Cardiac muscle cell (in vitro differentiated cells and primary cell): Measurements from ENCODE around the gene NPPB. TPM values are rescaled to one million over a fixed set of nuclear protein-coding genes. Genes with fewer than 3 reads are reported as not detected.

ENCODE experiments used
- DNase-seq, 2 donors: peaks; one replicate each; pipeline versions ENCODE4 v3.0.0 to v3.0.0-alpha.2; 2010 to 2017; ENCODE audit warnings: low read depth in 1 of 2, low spot score in 1 of 2
- H3K27ac ChIP-seq: fragments of 200-600 bp; sonication (generic); 2 replicates; pipeline ENCODE4 v1.5.1; 2016
- H3K27me3 ChIP-seq: fragments of 200-600 bp; sonication (generic); 2 replicates; pipeline ENCODE4 v1.6.0; 2016; ENCODE audit warnings: control low read depth
- H3K36me3 ChIP-seq: fragments of 200-600 bp; sonication (generic); 2 replicates; pipeline ENCODE4 v1.5.1; 2016; ENCODE audit warnings: control low read depth
- H3K4me1 ChIP-seq: fragments of 200-600 bp; sonication (generic); 2 replicates; pipeline ENCODE4 v1.8.1; 2017; ENCODE audit warnings: low read depth, mild to moderate bottlenecking, mixed run types
- H3K4me3 ChIP-seq: fragments of 200-600 bp; sonication (generic); 2 replicates; pipeline ENCODE4 v1.5.1; 2016; ENCODE audit warnings: mild to moderate bottlenecking
- H3K9me3 ChIP-seq: fragments of 200-600 bp; sonication (generic); 2 replicates; pipeline ENCODE4 v1.5.1; 2017; ENCODE audit warnings: low read depth, mild to moderate bottlenecking, control low read depth
- CTCF ChIP-seq: IDR thresholded peaks from 2 replicates; pipeline ENCODE4 v1.5.1; 2012; ENCODE audit warnings: low read depth, mild to moderate bottlenecking, low read length
- polyA plus RNA-seq: library from polyadenylated mRNA; unstranded; fragments of >200 nt; fragmentation: Nextera tagmentation; extraction: Ambion mirVana; gene quantifications from 2 replicates; pipeline ENCODE4 v1.2.1, GENCODE V29; 2016
- total RNA-seq: library from RNA; depleted of rRNA; stranded (reverse); fragments of >200 nt; gene quantifications from 2 replicates; pipeline ENCODE4 v1.2.3, GENCODE V29; 2016

The NPPB gene
- total and polyA plus RNA-seq, 2 experiments from 2014 or later: 18.9 to 188 TPM

DNA sequence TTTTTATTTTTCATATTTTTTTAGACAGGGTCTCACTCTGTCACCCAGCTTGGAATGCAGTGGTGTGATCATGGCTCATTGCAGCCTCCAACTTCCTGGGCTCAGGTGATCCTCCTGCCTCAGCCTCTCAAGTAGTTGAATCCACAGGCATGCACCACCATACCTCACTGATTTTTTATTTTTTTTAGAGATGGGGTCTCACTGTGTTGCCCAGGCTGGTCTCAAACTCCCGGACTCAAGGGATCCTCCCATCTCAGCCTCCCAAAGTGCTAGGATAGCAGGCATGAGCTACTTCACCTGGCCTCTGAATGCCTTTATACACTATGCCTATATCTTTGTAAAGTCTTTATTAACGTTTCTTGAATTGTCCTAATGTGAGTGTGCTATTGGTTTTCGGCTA, 10.4 kb upstream of the NPPB start:
- no peak for DNase-seq
- peaks cover 10% of the 10 kb centered on the region for H3K4me1 ChIP-seq
- TF ChIP-seq CTCF: no peak
- no peak overlapping the region for H3K4me3 ChIP-seq
- H3K9me3 ChIP-seq: no peaks in the 10 kb centered on the region
- H3K36me3 ChIP-seq: no peaks in the 10 kb centered on the region
- no peak overlapping the region for H3K27ac ChIP-seq
- no peaks in the 10 kb centered on the region for H3K27me3 ChIP-seq

GRCh38 chr1:11868331-11868980, 9.7 kb upstream of the NPPB start:
- Histone ChIP-seq H3K36me3 (no peaks in the 10 kb centered on the region), H3K4me1 (peaks cover 7% of the 10 kb centered on the region), H3K27ac (no peak overlapping the region), H3K9me3 (no peaks in the 10 kb centered on the region), H3K27me3 (no peaks in the 10 kb centered on the region), H3K4me3 (no peak overlapping the region)
- DNase-seq: no peak
- TF ChIP-seq CTCF: no peak

DNA sequence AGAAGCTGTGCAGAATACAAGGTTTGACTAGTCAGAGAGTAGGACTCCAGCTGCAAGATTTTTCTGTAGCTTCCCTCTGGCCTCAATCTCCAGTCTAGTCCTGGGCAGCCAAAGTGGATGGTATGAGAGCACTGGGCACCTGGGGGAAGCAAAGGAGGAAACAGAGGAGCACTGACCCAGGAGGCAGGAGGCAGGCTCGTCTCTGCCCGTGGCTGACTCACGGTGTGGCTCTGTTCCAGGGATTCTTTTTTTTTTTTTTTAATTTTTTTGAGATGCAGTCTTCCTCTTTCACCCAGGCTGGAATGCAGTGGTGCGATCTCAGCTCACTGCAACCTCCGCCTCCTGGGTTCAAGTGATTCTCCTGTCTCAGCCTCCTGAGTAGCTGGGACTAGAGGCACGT, 4.1 kb upstream of the NPPB start:
- H3K27ac ChIP-seq: no peak overlapping the region
- no peaks in the 10 kb centered on the region for H3K36me3 ChIP-seq
- peaks cover 27% of the 10 kb centered on the region for H3K27me3 ChIP-seq
- peaks cover 5% of the 10 kb centered on the region for H3K4me1 ChIP-seq
- DNase-seq: peak in 1 of 2 donors; percentile 36
- no peaks in the 10 kb centered on the region for H3K9me3 ChIP-seq
- TF ChIP-seq CTCF: no peak
- no peak overlapping the region for H3K4me3 ChIP-seq

DNA sequence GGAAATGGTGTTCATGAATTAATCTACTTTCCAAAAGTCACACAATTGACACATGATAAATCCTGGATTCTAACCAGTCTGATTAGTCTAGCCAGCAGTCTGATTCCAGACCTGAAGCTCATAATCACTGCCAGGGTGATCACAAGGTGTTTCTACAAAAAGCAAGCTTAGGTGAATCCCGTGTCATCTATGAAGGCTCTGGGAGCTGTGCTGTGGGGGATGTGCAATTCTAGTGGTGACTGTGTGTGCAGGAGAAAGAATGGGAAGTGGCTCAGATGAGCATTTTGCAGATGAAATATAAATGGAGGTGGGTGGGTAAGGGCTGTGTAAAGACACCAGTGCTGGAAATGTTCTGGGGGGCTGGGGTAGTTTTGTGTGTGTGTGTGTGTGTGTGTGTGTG, 1.8 kb upstream of the NPPB start:
- no peaks in the 10 kb centered on the region for H3K9me3 ChIP-seq
- no peak for DNase-seq
- H3K27me3 ChIP-seq: peaks cover 39% of the 10 kb centered on the region
- peaks cover 5% of the 10 kb centered on the region for H3K4me1 ChIP-seq
- no peak for TF ChIP-seq CTCF
- no peak overlapping the region for H3K27ac ChIP-seq
- H3K4me3 ChIP-seq: no peak overlapping the region
- H3K36me3 ChIP-seq: no peaks in the 10 kb centered on the region

- H3K4me1 ChIP-seq: peaks cover 5% of the 10 kb centered on the region
- TF ChIP-seq CTCF: no peak
- H3K36me3 ChIP-seq: no peaks in the 10 kb centered on the region
- H3K9me3 ChIP-seq: no peaks in the 10 kb centered on the region
- H3K27ac ChIP-seq: no peak overlapping the region
- no peak for DNase-seq
- peaks cover 39% of the 10 kb centered on the region for H3K27me3 ChIP-seq
- no peak overlapping the region for H3K4me3 ChIP-seq
Measured at GRCh38 chr1:11860083-11860482, 1.3 kb upstream of the NPPB start.
